ENCODE results near the gene ATL3. TPM values are rescaled to one million over a fixed set of nuclear protein-coding genes. Genes with fewer than 3 reads are reported as not detected.

The ATL3 gene
- total and polyA plus RNA-seq, 2 donors (not counting 1 experiment from before 2014, with no cell fraction given) = 8.9 to 33.8 TPM

- Mint-ChIP-seq H3K4me1 (no peaks in the 10 kb centered on the region), H3K27ac (no peak overlapping the region), H3K27me3 (no peaks in the 10 kb centered on the region), H3K4me3 (no peak overlapping the region), H3K9me3 (ENCODE audit: insufficient read depth) (no peaks in the 10 kb centered on the region)
- TF ChIP-seq EZH2 (IDR thresholded peaks at IDR 0.05; ENCODE audit: borderline replicate concordance, insufficient read depth, low read depth, low read length, poor library complexity, severe bottlenecking) (no peak), CTCF (IDR thresholded peaks at IDR 0.05) (no peak)
- H3K27me3 ChIP-seq (replicated peaks in 1 of 4; ENCODE audit: control extremely low read depth in 1 of 4, control insufficient read depth in 3 of 4, insufficient read depth in 4 of 4, low read length in 3 of 4) = no peaks in the 10 kb centered on the region
- POLR2A ChIA-PET = no interaction called here
- H3K4me3 ChIP-seq (ENCODE audit: control extremely low read depth in 1 of 5, extremely low read depth in 1 of 5, insufficient read depth in 1 of 5, low read depth in 2 of 5, low read length in 4 of 5) = no peak overlapping the region
- DNase-seq = no peak
- ATAC-seq (ENCODE audit: low read depth) = no peak
- no peak overlapping the region for H3K27ac ChIP-seq (ENCODE audit: low read length in 2 of 2)
- no peak overlapping the region for H3K9ac ChIP-seq (ENCODE audit: low read length)
- H3K9me3 ChIP-seq (ENCODE audit: control extremely low read depth in 1 of 3, control insufficient read depth in 2 of 3, insufficient read depth in 1 of 3, low read length in 2 of 3) = no peaks in the 10 kb centered on the region
- no peaks in the 10 kb centered on the region for H4K20me1 ChIP-seq (ENCODE audit: control insufficient read depth, insufficient read depth, low read length, poor library complexity, severe bottlenecking)
- H3K36me3 ChIP-seq (replicated peaks in 1 of 2; ENCODE audit: control extremely low read depth in 1 of 2, control insufficient read depth in 1 of 2, extremely low read depth in 1 of 2, insufficient read depth in 2 of 2, low read length in 1 of 2) = no peaks in the 10 kb centered on the region
- WGBS (ENCODE audit: insufficient coverage) = 100% methylated on average over 4 of the region's 6 CpGs
- no peaks in the 10 kb centered on the region for H3K4me1 ChIP-seq (ENCODE audit: control insufficient read depth in 2 of 2, insufficient read depth in 2 of 2, low read length in 2 of 2)
- intact Hi-C loops (cut with micrococcal nuclease) = no loop called here
- peaks cover 6% of the 10 kb centered on the region for H3K79me2 ChIP-seq (ENCODE audit: control insufficient read depth, insufficient read depth, low read length)
- CTCF ChIA-PET = interaction anchor here (0.7 to 1.0 kb wide), 2 partner anchors 18 to 234 kb away, joined by 3 to 5 read pairs; no protein-coding TSS in a partner anchor
- H3K4me2 ChIP-seq (replicated peaks; ENCODE audit: low read depth, low read length, poor library complexity, severe bottlenecking) = no peak overlapping the region
- H2AFZ ChIP-seq (ENCODE audit: insufficient read depth, low read depth, low read length, poor library complexity, severe bottlenecking) = no peak overlapping the region
These were observed 40.7 kb upstream of the ATL3 start for GRCh38 chr11:63711838-63712237.

- Histone ChIP-seq H3K4me3 (ENCODE audit: control extremely low read depth in 1 of 5, extremely low read depth in 1 of 5, insufficient read depth in 1 of 5, low read depth in 2 of 5, low read length in 4 of 5) (no peak overlapping the region), H3K9ac (ENCODE audit: low read length) (no peak overlapping the region), H3K36me3 (replicated peaks in 1 of 2; ENCODE audit: control extremely low read depth in 1 of 2, control insufficient read depth in 1 of 2, extremely low read depth in 1 of 2, insufficient read depth in 2 of 2, low read length in 1 of 2) (no peaks in the 10 kb centered on the region), H3K4me2 (replicated peaks; ENCODE audit: low read depth, low read length, poor library complexity, severe bottlenecking) (no peak overlapping the region), H3K27me3 (replicated peaks in 1 of 4; ENCODE audit: control extremely low read depth in 1 of 4, control insufficient read depth in 3 of 4, insufficient read depth in 4 of 4, low read length in 3 of 4) (no peaks in the 10 kb centered on the region), H4K20me1 (ENCODE audit: control insufficient read depth, insufficient read depth, low read length, poor library complexity, severe bottlenecking) (peaks cover 5% of the 10 kb centered on the region), H3K79me2 (ENCODE audit: control insufficient read depth, insufficient read depth, low read length) (peaks cover 6% of the 10 kb centered on the region), H3K27ac (ENCODE audit: low read length in 2 of 2) (no peak overlapping the region), H3K9me3 (ENCODE audit: control extremely low read depth in 1 of 3, control insufficient read depth in 2 of 3, insufficient read depth in 1 of 3, low read length in 2 of 3) (no peaks in the 10 kb centered on the region), H3K4me1 (ENCODE audit: control insufficient read depth in 2 of 2, insufficient read depth in 2 of 2, low read length in 2 of 2) (no peaks in the 10 kb centered on the region), H2AFZ (ENCODE audit: insufficient read depth, low read depth, low read length, poor library complexity, severe bottlenecking) (no peak overlapping the region)
- Mint-ChIP-seq H3K27me3 (no peaks in the 10 kb centered on the region), H3K27ac (no peak overlapping the region), H3K4me3 (no peak overlapping the region), H3K4me1 (no peaks in the 10 kb centered on the region), H3K9me3 (ENCODE audit: insufficient read depth) (no peaks in the 10 kb centered on the region)
- no peak for DNase-seq
- ChIA-PET CTCF (interaction anchor here (1.0 kb wide), 1 partner anchor 231 kb away, joined by 3 read pairs; no protein-coding TSS in a partner anchor), POLR2A (no interaction called here)
- no peak for ATAC-seq (ENCODE audit: low read depth)
- intact Hi-C loops (cut with micrococcal nuclease) = no loop called here
- 97% methylated on average over 5 of the region's 11 CpGs for WGBS (ENCODE audit: insufficient coverage)
- TF ChIP-seq EZH2 (IDR thresholded peaks at IDR 0.05; ENCODE audit: borderline replicate concordance, insufficient read depth, low read depth, low read length, poor library complexity, severe bottlenecking) (no peak), CTCF (IDR thresholded peaks at IDR 0.05) (no peak)
These were observed 39.5 kb upstream of the ATL3 start for GRCh38 chr11:63710476-63711217.
